GM21360 (cell line): ENCODE results near the gene GALNT2.

Source experiments
- ATAC-seq: cut with Tn5 transposase; IDR thresholded peaks from one replicate; pipeline ENCODE4 v1.9.1; 2021; ENCODE audit warnings: mild to moderate bottlenecking, moderate library complexity; ENCODE audit not compliant: unreplicated experiment

Gene GALNT2

DNA sequence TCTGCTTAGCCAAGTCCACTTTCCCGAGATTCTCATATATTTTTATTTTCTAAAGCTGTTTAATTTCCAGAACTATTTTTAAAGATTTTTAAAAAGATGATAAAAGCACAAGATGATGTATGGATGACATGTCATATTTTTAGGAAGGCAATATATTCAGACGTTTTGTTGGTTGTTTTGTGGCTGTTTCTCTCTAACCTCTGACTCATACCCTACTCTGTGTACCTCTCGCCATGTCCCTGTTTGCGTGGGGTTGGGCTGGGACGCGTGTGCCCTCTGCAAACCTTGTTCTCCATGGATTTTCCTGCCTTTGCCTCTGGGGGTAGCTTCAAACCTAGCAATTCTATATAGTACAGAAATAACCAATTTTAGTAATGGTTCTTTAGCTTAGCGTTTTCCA, 132.0 kb downstream of the GALNT2 start:
- ATAC-seq, result no peak

DNA sequence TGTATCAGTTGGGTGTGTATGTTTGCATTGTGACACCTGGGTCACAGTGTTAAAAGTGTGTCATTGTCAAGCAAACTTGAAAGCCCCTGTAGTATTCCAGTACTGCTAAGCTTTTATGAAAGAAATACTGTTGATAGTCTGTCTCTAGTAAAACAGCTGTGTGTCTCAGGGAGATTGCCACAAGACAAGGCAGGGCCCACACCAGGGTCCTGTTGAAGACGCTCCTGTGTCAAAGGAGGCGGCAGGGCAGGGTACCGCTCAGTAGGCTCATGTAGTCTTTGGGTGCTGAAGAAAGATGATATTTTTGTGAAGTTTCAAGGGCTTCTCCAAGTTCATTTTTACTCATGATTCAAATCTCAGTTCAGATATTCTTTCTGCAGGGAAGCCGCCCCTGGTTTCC, 132.5 kb downstream of the GALNT2 start:
- ATAC-seq, result no peak

DNA sequence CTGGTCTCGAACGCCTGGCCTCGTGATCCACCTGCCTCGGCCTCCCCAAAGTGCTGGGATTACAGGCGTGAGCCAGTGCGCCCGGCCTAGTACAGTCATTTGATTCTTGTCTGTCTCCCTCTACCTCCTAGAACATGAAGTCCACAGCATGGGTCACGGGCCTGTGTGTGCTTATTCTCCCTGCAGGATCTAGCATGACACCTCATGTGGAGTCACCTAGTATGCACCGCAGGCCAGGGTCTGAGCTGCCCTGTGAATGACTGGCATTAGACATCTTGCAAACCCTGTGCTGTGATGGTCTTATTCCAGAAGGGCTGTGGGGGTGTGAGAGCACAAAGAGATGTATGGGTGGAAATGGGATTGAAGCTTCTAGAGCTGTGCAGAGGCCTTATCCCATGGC, 133.2 kb downstream of the GALNT2 start:
- no peak for ATAC-seq

DNA sequence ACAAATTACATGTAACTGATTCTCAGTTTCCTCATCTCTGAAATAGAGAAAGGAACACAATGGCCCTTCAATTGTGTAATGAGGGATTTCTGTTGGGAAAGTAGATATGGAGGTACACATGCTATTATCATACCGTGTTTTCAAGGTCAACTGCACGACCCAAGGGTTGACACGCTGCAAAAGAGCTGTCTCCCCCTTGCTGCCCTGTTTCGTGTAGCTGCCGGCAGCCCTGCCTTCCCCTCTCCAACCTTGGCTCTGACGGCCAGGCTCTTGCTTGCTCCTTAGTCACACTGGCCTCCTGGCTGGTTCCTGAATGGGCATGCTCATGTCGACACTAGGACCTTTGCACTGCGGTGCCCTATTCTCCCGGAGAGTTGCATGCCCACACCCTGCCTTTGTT, 134.4 kb downstream of the GALNT2 start:
- no peak for ATAC-seq

DNA sequence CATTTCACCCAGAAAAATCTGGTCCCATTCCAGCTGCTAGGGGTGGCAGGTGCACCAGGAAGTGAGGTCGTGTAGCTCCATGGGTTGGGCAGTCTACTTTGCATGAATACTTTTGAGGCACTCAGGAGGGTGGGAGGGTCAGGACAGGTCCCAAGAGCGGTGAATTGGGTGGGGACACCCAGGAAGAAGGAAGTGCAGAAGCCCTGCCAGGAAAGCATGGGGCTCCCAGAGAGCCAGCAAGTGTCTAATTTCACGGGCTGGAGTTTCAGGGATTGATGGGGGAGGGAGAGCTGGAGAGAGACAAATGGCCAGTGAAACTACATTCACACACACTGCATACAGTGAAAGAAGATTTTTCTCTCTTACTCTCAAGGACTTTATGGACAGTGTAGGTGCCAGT, 137.8 kb downstream of the GALNT2 start:
- no peak for ATAC-seq

DNA sequence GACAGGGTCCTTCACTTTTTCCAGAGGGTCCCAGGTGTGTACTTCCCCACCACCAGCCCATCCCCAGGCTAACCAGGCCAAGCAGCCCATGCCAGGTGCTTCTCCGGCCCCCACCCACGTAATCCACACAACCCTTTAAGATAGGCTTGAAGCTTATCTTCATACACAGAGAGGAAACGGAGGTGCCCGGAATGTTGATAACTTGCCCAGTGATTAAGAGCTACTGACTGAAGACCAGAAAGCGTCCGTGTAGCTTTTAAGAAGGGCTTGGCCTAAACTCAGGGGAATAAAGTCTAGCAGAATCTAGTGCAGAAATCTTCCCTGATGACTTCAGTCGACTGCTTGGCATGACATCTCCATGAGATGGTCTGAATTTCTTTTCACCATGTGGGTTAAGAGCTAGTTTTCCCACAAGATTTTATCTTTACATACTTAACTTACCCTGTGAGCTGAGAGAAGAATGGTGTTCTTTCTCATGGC, 138.7 kb downstream of the GALNT2 start:
- no peak for ATAC-seq

DNA sequence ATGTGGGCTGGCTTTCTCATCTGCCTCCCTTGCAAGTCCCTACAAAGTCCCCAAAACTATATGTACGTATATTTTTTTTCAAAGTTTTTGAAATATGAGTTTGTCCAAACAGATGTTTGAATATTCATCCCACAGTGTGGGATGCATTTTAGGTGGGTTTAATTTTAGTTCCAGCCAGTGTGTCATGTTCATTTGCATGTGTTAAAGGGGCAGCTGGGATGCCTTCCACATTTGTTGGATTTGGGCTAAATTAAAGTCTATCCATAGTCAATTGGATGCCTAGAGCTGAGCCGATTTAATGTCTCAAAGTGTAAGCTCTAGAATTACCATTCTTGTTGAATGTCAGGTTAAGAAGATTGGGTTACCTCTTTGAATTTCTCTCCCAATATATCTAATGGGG, 139.2 kb downstream of the GALNT2 start:
- ATAC-seq, result no peak

DNA sequence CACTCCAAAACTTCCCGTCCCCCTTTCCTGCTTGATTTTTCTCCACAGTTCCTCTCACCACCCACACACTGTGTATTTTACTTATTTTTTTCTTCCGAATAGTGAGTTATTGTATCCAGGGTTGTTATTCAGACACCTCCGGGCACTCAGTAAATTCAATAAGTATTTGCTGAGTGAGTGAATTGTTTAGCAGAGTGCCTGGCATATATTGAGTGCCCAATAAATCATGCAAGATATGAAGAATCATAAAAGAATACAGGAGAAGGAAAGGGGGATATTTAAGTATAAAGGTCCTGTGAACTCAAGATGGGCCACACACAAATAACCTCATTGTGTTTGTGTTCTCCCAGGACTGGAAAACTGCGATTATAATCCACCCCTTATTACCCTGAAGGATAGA, 139.9 kb downstream of the GALNT2 start:
- ATAC-seq, result no peak

DNA sequence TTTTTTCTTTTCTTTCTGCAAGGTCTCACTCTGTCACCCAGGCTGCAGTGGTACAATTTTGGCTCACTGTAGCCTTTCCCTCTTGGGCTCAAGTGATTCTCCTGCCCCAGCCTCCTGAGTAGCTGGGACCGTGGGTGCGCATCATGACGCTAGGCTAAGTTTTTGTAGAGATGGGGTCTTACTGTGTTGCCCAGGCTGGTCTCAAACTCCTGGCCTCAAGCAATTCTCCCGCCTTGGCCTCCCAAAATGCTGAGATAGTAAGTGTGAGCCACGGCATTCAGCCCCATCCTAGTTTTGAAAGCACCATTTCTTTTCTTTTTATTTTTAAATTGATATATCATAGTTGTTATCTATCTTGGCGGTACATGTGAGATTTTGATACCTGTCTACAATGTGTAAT, 140.6 kb downstream of the GALNT2 start:
- ATAC-seq, result no peak

DNA sequence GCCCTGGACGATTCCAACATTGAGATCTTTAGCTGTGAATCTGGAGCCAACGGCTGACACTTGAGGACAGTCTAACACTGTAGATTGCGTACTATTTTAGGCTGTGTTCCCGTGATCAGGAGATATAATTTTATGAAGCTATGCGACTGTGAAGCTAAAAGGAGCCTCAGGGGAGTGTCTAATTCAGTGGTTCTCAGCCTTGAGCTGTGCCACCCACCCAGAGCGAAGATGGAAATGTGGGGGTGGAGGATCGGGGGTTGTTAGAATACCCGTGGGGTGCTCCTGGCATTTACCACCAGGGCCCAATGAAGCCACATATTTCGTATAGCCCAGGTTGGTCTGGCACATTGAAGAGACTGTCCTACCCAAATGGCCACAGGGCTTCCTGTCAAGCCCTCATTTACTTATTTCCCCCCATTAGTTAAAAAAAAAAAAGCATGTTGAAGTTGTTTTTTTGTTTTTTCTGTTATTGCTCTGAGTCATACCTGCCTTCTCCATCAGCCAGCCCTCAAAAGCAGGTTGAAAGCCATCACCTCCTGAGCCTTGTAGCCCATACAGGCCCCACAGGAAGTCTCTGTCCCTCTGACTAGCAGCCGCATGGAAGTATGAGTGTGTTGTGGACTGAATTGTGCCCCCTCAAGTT, 141.7 kb downstream of the GALNT2 start:
- peak; percentile 43 for ATAC-seq

DNA sequence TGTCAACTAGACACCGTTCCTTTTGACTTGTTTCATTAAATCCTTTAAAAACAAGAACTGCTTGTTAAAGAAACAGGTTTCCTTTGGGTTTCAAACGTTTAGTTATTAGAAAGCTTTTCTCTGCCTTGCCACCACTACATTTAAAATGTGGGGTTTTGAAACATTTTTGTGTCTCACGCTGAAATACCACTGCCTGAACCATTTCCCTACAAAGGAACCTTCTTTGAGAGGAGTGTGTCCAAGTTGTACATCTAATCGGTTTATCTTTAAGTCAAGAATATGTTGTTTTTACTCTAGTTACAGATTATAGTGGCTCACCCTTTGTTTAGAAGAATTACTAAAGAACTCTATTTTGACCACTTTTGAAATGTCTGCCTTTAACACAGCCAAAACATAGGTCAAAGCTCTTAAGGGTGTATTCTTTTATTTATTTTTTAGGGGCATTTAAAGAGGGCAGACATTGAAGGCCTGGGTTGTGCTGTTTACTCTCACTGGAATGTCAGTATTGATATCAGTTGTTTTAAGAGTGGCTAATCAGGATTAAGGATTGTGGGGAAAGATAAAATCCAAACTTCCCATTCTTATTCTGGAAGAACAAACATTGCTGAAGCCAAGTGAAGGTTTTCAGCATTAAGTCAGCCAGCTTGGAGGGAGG, 143.4 kb downstream of the GALNT2 start:
- no peak for ATAC-seq

DNA sequence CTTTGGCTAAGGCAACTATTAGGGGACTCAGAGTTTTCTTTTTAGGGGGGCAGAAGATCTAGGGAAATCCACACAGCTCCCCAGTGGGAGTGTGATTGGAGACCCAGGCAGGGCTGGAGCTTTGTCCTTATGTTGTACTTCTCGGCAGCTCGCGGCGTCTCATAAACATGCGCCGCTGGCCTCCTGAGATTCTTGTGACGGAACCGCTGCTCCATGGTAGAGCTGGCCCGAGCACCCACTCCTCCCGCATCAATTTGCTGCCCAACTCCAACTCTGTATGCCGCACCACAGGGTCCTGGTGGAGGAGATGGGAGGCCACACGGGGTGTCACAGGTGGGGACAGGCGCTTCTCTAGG, 143.9 kb downstream of the GALNT2 start:
- ATAC-seq, result no peak

DNA sequence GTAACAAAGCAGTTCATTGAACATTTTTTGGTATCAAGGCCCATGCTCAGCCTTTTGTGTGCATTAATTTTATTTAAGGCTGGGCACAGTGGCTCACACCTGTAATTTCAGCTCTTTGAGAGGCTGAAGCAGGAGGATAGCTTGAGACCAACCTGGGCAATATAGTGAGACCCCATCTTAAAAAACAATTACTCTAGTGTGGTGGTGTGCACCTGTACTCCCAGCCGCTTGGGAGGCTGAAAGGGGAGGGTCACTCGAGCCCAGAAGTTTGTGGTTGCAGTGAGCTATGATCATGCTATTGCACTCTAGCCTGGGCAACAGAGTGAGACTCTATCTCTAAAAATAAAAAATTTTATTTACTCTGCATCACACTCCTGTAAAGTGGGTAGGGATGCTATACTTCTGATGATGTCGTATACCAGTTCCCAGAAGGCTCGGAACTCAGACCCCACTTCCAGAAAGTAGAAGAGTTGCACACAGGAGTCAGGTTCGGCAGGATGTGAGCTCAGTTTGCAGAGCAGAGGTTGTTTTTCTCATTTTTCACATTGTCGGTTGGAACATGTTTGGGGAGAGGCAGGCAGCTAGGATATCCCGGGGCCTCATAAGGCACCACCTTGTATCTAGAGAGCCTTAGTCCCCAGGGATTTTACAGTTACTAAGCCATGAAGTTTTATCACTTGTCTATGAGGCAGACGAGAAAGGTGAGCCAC, 144.6 kb downstream of the GALNT2 start:
- ATAC-seq, result no peak

DNA sequence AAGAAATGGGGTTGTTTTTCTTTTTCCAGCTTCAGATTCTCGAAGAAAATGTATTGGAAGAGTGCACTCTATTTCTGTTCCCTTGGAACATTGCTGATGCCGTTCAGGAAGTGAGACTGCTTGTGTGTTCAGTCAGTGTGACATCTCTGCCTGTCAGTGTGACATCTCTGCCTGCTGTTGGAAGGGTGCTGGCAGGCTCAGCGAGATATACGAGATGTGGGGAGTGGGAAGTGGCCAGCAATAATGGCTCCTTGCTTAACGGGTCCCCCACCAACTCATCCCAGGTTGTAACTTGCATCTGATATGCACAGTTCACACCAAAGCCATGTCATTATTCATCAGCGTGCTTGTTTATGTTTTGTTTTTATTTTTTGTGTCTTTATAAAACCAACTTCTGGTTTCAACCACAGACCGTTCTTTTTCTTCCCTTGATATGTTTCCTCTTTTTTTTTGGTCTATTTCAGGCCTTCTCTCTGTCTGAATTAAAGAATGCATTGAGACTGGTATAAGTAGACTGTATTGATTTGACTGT, 145.4 kb downstream of the GALNT2 start:
- ATAC-seq, result peak; percentile 38

DNA sequence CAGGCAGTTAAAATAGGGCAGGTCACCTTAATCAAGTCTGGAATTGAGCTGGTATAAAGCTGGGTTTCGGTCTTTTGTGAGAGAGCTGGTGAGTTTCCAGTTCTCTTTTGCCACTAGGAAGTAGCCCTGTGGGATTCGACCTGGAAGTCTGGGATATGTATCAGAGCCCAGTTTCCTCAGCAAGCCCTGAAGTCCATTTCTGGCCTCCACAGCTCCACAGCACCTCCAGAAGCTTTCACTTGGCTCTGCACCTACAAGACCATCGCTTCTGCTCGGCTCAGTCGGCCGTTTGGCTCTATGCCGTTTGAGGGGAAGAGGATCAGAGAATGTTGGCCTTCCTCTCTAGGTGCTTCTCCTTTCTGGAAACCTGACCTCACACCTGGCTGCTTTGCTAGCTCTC, 148.0 kb downstream of the GALNT2 start:
- no peak for ATAC-seq

DNA sequence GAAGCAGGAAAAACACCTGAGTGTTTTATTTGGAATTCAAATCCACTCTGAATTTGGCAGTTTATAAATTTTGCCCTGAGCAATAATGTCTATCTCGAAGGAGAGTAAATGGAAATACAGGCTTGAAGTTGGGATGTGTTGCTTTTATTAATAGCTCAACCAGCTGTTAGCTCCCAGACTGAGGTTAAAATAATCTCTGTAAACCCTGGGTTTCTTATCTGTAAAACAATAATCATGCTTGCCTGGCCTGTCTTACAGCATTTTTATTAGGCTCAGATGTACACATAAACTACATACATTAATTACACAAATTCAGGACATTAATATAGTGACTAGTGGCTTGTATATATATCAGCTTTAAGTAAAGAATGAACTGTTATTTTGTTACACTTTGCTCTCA, 148.5 kb downstream of the GALNT2 start:
- no peak for ATAC-seq

DNA sequence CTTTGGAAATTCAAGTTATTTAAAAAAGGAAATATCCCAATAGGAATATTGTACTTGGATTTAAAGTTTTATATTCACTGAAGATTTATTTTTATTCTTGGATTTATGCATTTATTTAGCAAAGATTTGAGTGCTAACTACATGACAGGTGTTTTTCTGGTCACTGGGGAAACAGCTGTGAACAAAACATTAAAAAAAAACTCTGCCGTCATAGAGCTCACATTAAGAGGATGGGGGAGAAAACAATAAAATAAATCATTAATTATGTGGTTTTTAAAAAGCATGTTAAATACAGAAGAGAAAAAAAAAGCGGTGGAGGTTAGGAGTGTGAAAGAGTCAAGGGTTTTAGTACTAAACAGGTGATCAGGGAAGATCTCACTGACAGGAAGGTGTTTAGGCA, 149.9 kb downstream of the GALNT2 start:
- no peak for ATAC-seq

DNA sequence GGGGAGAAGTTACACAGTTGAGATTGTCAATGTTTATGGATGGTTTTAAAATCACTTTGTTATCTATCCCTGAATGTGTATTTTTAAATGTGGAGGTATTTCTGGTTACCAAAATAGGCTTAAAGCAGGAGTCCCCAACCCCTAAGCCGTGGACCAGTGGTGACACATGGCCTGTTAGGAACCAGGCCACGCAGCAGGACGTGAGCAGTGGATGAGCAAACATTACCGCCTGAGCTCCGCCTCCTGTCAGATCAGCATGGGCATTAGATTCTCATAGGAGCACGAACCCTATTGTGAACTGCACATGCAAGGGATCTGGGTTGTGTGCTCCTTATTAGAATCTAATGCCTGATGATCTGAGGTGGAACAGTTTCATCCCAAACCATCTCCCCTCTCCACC, 151.6 kb downstream of the GALNT2 start:
- no peak for ATAC-seq

DNA sequence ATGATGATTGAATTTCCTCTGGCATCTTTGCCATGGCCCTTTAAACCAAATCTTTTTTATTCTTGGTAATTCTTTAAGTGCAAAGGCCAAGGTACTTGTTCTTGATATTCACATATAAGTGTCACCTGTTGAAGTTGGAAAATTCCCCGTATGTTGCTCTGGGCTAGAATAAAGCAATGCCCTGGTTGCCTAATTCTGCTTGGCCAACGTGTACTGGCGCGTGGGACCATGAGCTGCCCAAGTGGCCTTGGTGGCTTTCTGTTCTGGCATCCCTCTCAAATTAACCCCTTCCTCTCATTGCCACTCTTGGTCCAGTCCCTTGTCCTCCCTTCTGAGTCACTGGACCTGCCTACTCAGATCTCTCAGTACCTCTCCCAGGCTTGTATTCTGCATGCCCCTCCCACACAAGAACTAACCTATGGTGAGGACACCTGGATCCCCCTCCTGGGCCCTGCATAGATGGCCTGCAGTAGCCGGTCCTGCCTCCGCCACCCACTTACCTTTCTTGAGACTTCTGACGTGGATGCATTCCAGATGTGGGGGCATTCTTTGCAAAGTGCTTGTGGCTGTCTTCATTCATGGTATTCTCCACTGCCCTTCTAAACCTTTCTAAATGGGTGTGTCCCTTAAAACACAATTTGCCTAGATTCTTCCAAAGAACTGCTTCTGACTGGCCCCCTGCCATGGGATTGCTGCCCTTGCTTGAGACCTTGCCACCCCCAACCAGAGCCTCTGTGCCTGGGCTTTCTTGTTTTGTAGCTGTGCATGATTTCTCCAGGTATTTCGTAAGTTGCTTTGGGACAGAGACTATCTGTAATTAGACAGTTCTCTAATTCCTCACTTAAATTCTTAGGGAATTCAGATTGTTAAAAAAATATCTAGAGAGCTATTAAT, 152.4 kb downstream of the GALNT2 start:
- no peak for ATAC-seq

DNA sequence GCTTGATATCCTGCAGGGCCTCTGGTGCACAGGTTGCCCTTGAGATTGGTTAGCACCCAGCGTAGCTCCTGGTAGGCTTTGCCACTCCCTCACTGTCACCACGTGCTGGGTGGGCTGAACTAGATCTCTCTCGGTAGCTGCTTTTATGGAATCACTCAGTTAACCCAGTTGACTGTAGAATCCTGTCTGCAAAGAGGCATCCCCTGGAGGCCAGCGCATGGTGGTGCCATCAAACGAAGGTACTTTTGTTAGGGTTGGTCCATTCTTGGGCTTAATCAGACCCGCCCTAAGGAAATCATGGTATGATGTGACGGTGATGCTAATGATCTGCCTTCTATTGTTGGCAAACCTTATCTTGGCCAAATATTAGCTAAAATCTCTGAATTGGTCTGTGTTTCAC, 153.4 kb downstream of the GALNT2 start:
- no peak for ATAC-seq

DNA sequence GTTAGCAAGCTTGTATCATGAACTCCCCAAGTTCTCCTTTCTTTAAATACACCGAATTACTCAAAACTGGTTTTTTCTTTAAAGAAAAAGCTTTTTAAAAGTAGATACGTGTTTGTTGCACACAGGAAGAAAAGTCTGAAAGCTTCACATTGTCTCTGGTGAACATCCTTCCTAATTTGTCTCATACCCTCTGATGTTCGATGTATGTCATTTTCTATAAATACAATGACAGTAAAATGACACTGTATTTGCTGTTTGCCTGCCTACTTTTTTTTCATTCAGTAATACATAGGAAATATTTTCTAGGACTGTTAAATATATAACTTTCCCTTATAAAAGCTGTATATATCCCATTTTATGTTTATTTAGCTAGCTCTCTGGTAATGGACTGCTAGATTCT, 153.9 kb downstream of the GALNT2 start:
- ATAC-seq, result no peak
